ENCODE measurements around the gene ABO. TPM values are rescaled to one million over a fixed set of nuclear protein-coding genes. Genes with fewer than 3 reads are reported as not detected.
A peak's percentile ranks its signal among the peaks of the same experiment; 100 is the strongest.
"Not testable (repeated sequence)": the region's sequence is repeated elsewhere in the genome, so short reads cannot be mapped to it uniquely, and the experiment has no call there.

ABO gene
- total RNA-seq, 1 experiment from 2014 or later, result not detected

DNA sequence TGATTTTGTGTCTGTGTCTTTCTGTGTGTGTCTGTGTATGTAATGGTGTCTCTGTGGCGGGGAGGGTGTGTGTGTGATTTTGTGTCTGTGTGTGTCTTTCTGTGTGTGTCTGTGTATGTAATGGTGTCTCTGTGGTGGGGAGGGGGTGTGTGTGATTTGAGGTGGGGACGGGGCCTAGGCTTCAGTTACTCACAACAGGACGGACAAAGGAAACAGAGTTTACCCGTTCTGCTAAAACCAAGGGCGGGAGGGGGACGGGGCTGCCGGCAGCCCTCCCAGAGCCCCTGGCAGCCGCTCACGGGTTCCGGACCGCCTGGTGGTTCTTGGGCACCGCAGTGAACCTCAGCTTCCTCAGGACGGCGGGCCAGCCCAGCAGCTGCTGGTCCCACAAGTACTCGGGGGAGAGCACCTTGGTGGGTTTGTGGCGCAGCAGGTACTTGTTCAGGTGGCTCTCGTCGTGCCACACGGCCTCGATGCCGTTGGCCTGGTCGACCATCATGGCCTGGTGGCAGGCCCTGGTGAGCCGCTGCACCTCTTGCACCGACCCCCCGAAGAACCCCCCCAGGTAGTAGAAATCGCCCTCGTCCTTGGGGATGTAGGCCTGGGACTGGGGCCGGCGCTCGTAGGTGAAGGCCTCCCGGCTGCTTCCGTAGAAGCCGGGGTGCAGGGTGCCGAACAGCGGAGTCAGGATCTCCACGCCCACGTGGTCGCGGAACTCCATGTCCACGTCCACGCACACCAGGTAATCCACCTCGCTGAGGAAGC is 19.4 kb downstream of the ABO start:
- in situ Hi-C loops (cut with HindIII; ENCODE audit: low pct_unique_long_range_greater_than_20kb, low sequenced_read_pairs), result no loop called here
- DNase-seq (ENCODE audit: low read depth, low spot score), result no peak

DNA sequence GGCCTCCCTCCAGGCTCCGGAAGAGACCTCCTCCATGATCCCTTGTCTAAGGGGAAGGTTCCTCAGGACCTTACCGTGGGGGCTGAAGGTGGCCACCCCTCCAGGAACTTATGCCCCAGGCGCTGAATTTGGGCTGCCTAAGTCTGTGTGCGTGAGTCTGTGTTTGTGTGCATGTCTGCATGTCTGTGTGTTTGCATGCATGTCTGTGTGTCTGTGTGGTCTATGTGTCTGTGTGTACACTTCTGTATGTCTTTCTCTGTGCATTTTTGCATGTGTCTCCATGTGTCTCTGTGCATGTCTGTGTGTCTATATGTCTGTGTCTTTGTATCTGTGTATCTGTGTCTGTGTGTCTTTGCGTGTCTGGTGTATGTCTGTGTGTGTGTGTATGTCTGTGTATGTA is 20.5 kb downstream of the ABO start:
- in situ Hi-C loops (cut with HindIII; ENCODE audit: low pct_unique_long_range_greater_than_20kb, low sequenced_read_pairs), result no loop called here
- DNase-seq (ENCODE audit: low read depth, low spot score), result no peak

DNA sequence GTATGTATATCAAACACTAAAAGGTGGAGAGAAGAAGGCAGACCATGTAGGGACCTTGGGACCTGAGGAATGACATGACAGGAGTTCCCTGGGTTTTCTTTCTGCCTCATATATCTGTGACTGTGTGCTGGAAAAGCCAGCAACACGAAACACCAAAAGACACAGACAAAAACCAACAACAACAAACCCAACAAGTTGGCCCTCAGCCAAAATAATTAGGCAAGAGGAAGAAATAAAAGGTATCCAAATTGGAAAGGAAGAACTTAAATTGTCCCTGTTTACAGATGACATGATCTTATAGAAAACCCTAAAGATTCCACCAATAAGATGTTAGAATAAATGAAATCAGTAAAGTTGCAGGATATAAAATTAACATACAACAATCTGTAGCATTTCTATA is 21.7 kb downstream of the ABO start:
- in situ Hi-C loops (cut with HindIII; ENCODE audit: low pct_unique_long_range_greater_than_20kb, low sequenced_read_pairs), result no loop called here
- DNase-seq (ENCODE audit: low read depth, low spot score), result no peak

DNA sequence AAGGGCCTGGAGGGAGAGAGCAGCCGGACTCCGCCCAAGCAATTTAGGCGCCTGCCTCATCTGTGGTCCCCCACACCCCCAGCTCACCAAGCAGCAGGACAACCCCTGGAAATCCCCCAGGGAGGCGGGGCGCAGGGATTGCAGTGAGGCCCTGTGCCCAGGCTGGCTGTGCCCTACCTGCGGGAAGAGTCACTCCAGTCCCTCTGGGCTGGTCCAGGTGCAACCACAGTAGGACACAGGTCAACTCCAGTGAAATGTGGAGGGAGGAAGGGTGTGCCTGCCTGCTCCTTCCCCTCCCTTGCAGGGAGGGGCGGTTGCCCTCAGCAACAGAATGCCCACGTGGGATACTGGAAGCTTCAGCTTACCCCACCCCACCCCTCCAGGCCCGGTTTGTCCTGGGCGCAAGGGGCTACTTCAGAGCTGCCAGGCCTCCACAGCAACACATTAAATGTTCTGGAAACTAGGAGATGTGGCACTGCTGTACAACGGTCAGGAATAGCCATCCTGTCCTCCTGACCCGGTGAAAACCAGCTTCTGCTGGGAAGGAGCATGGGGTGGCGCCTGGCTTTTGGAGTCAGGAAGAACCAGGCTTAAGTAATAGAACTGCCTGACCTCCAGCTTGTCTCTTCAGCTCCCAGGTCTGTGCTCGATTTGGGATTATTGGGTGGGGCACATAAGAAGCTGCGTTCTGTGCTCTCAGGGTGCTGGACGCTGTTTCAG is 22.5 kb downstream of the ABO start:
- in situ Hi-C loops (cut with HindIII; ENCODE audit: low pct_unique_long_range_greater_than_20kb, low sequenced_read_pairs), result no loop called here
- no peak for DNase-seq (ENCODE audit: low read depth, low spot score)

DNA sequence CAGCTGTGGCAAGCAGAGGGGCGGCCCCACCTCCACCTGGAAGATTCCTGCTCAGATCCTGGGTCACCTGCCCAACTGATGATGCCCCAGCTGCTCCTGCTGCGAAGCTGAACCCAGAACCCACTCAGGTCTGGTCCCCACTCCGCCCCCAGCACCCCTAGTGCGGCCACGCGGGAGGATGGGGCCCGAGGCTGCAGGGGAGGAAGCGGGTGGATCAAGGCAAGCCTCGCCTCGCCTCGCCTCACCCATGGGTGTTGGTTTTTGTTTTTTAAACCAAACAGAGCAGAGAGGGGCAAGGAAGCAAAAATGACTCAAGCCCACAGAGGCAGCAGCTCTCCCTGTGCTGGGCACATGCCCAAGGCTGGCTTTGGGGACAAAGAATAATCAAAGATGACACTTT is 23.2 kb downstream of the ABO start:
- in situ Hi-C loops (cut with HindIII; ENCODE audit: low pct_unique_long_range_greater_than_20kb, low sequenced_read_pairs), result no loop called here
- DNase-seq (ENCODE audit: low read depth, low spot score), result no peak

DNA sequence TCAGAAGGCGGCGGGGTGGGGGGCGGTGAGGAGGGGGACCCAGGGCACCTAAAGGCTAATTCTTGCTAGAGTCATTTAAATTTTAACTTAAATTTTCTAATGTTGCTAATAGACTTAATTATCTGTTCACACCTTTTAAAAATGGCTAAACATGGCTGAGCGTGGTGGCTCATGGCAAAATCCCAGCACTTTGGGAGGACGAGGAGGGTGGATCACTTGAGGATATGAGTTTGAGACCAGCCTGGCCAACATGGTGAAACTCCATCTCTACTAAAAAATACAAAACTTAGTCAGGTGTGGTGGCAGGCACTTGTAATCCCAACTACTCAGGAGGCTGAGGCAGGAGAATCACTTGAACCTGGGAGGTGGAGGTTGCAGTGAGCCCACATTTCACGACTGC is 23.8 kb downstream of the ABO start:
- DNase-seq (ENCODE audit: low read depth, low spot score); in situ Hi-C loops (cut with HindIII; ENCODE audit: low pct_unique_long_range_greater_than_20kb, low sequenced_read_pairs): not testable (repeated sequence)

DNA sequence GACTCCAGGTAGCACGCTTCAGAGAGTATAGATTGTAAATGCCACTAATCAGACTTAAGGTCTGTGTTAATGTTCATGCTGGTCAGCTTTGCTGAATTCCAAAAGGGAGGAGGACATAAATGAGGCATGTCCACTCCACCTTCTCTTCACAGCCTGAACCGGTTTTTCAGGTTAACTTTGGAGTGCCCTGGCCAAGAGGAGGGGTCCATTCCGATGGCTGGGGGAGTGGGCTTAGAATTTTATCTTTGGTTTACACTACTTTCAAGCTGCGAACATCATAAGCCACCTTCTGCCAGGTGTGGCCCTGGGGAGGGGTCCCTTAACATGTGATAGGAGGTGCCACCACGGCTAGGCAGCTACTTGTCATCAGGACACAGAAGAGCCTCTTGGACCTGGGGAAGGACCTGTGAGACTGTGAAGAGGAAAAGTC is 24.2 kb downstream of the ABO start:
- in situ Hi-C loops (cut with HindIII; ENCODE audit: low pct_unique_long_range_greater_than_20kb, low sequenced_read_pairs), result no loop called here
- DNase-seq (ENCODE audit: low read depth, low spot score), result no peak

DNA sequence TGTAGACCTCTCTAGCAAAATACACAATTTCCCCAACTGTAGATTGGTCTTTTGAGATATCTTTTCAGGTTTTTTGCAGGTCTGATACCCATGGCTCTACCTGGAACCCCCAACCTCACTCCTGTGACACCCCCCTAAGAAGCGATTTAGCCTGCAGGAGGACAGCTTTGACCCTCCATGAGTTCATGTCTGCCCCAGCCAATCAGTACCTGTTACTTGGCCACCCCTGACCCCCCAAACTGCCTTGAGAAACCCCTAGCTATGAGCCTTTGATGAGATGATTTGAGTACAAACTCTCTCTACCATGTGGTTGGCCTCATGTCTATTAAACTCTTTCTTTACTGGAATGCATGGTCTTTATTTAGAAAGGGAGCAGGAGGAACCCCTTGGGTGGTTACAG is 25.7 kb downstream of the ABO start:
- DNase-seq (ENCODE audit: low read depth, low spot score), result no peak
- in situ Hi-C loops (cut with HindIII; ENCODE audit: low pct_unique_long_range_greater_than_20kb, low sequenced_read_pairs), result no loop called here

DNA sequence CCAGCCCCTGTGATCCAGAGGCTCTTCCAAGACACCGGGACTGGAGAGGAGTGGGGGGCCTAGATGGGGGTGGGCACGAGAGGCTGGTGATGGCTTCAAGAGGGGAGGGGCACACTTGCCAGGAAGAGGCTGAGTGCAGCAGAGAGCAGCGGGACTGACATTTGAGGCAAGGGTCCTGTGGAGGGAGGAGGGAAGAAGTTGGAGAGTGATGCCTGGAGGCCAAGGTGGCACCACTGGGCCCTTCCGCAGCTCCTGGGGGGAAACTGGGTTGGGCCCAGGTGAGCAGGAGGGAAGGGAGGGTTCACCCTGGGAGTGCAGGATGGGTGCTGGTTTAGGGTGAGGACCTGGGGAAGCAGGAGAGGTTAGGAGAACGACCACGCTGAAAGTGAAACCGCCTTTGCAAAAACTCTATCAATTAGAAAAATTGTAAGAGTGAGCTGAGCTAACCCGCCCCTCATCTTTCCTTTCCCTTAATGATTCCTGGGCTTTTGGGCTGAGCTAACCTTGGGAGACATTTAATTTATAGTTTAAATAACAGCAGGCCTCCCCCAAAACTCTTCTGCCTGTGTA is 26.2 kb downstream of the ABO start:
- DNase-seq (ENCODE audit: low read depth, low spot score), result no peak
- in situ Hi-C loops (cut with HindIII; ENCODE audit: low pct_unique_long_range_greater_than_20kb, low sequenced_read_pairs), result no loop called here

DNA sequence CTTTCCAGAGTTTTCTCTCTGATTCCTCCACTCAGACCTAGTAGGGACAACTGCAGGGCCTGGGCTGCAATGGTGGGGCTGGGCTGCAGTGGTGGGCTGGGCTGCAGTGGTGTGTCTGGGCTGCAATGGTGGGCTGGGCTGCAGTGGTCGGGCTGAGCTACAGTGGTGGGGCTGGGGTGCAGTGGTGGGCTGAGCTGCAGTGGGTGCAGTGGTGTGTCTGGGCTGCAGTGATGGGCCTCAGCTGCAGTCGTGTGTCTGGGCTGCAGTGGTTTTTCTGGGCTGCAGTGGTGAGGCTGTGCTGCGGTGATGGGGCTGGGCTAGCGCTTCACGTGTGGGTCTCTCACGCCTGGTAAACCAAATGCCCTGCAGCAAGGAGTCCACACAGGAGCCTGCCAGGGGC is 27.4 kb downstream of the ABO start:
- DNase-seq (ENCODE audit: low read depth, low spot score), result no peak
- in situ Hi-C loops (cut with HindIII; ENCODE audit: low pct_unique_long_range_greater_than_20kb, low sequenced_read_pairs), result no loop called here

DNA sequence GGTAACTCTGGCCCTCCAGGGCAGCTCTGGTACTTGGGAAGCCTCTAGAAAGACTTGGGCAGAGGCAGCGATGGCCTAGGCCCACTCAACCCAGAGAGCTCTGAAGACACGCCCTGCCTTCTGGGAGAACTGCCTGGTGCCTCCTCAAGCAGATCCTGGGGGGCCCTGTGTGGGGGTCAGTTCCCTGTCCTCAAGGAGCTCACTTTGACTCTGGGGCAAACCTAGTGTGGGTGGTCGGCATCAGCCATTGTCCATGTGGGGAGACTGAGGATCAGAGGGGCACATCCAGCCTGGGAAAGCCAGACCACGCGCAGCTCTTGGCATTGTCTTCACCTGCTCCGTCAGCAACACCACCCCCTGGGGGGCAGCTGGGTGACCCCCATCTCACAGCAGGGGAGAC is 28.0 kb downstream of the ABO start:
- DNase-seq (ENCODE audit: low read depth, low spot score), result no peak
- in situ Hi-C loops (cut with HindIII; ENCODE audit: low pct_unique_long_range_greater_than_20kb, low sequenced_read_pairs), result no loop called here

DNA sequence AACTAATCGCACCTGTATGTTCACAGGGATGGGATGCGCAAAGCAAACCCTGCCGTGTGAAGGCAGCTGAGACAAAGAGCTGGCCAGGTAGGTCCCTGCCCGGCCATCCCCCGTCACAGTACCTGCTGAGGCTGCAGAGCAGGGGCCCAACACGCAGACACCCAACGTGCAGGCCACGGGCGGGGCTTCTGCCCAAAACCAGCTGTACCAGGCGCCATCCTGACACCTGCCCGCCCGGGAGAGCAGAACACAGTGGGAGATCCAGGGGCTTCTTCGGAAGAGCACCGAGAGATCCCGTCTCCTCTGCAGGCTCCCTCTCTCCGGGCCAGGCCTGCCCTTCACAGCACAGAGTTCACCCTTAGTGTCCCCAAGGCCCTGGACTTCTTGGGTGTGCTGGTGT is 28.4 kb downstream of the ABO start:
- in situ Hi-C loops (cut with HindIII; ENCODE audit: low pct_unique_long_range_greater_than_20kb, low sequenced_read_pairs), result no loop called here
- no peak for DNase-seq (ENCODE audit: low read depth, low spot score)

DNA sequence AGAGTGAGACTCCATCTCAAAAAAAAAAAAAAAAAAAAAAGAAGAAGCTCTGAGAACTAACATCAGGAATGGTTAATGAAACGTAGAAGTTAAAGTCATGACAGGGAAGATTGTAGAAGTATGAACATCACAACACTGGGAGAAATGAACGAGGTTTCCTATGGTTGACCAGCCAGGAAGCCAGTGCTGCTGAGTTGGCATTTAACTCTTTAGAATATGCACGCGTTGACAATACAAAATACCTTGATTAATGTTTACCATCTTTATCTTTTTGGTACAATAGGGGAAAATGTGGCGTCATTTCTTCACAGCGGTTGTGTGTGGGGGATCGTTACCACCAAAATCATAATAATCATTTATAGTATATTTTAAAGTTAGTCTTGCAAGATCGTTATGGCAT is 32.0 kb downstream of the ABO start:
- in situ Hi-C loops (cut with HindIII; ENCODE audit: low pct_unique_long_range_greater_than_20kb, low sequenced_read_pairs), result no loop called here
- DNase-seq (ENCODE audit: low read depth, low spot score), result no peak

DNA sequence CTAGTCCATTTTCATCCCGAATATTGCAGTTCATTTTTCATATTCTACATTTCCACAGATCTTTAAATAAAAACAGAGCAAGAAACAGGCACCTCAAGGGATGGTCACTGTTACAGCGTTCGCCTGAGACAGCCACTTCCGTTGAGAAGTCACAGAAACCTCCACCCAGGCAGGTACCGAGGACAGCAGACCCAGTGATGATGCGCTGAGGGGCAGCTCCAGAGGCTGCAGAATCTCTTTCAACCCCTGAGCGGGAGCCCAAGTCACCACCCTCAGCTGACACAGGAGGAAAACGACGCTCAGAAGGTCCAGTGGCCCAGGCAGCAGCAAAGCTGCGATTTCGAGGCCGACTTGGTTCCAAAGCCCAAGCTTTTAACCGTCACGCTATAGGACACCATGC is 32.8 kb downstream of the ABO start:
- in situ Hi-C loops (cut with HindIII; ENCODE audit: low pct_unique_long_range_greater_than_20kb, low sequenced_read_pairs), result no loop called here
- DNase-seq (ENCODE audit: low read depth, low spot score), result no peak

DNA sequence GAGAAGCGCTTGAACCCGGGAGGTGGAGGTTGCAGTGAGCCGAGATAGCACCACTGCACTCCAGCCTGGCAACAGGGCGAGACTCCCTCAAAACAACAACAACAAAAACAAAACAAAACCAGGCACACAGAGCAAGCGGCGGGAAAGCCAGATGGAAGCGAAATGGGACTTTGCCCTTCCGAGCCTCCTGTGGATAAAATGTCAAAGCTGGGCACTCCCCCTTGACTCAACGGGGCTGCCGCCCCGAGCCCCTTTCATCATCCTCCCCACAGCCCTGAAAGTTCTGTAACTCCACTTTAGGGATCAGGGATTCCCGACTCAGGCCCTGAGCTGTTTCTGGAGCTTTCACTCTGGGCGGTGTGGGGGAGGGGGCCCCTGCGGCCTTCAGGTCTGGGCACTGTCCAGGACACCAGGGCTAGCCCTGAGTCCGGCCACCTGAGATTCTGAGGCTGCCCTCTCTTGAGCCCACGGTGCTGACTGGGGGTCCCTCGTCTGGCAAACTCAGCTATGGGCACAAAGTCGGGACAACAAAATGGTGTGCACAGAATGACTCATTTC is 35.4 kb downstream of the ABO start:
- in situ Hi-C loops (cut with HindIII; ENCODE audit: low pct_unique_long_range_greater_than_20kb, low sequenced_read_pairs), result no loop called here
- DNase-seq (ENCODE audit: low read depth, low spot score), result no peak

DNA sequence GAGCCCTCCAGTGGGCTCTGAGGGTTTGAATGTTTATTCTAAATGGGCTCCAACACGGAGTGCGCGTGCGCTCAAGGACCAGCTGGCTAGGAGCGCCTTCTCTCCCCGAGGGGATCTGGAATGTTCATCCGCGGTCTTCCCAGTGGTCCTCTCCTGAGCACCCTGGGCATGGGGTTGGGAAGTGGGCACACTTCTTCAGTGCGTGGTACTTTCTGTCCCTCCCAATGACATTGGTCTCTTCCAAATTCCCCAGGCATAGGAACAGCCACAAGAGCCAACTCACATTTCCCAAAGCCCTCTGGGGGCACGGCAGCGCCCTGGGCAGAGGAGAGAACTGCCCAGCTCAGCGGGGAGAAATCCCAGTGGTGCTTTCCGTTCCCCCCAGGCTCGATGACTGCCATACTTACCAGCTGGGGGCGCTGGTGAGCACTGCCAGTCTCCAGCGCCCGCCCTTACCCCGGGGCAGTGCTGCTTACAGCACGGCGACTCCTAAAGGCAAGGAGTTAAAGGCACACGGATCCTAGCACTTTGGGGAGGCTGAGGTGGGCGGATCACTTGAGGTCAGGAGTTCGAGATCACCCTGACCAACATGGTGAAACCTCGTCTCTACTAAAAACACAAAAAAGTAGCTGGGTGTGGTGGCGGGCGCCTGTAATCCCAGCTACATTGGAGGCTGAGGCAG is 36.0 kb downstream of the ABO start:
- DNase-seq (ENCODE audit: low read depth, low spot score), result peak; percentile 88
- in situ Hi-C loops (cut with HindIII; ENCODE audit: low pct_unique_long_range_greater_than_20kb, low sequenced_read_pairs), result no loop called here

DNA sequence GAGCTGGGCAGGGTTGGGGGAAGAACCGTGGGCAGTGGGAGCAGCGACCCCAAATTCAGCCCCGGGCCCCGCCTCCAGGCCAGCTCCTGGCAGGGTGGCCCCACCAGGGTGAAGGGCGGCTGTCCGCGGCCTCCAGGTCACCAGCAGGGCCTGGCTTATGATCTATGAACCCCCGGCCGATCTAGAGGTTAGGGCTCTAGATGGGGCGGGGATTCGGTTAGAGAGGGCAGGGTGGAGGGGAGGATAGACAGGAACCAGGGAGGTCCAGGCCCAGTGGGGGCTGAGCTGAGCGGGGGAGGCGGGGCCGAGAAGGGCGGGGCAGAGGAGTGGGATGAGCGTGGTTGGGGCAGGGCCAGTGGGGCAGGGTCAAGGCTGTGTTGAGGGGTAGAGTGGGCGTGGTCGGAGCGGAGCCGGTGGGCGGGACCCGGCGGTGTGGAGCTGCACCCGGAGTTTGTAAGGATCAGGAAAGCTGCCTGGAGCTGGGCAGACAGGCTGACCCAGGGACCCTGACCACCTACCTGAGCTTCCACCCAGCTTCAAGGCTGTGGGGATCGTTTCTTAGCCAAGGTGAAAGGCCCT is 36.6 kb downstream of the ABO start:
- in situ Hi-C loops (cut with HindIII; ENCODE audit: low pct_unique_long_range_greater_than_20kb, low sequenced_read_pairs), result no loop called here
- peak; percentile 89 for DNase-seq (ENCODE audit: low read depth, low spot score)

Measured in SK-MEL-5 (cell line).